Keratinocyte (primary cell): ENCODE results near the gene ERI2. TPM values are rescaled to one million over a fixed set of nuclear protein-coding genes. Genes with fewer than 3 reads are reported as not detected.
"Not testable (repeated sequence)": the region's sequence is repeated elsewhere in the genome, so short reads cannot be mapped to it uniquely, and the experiment has no call there.

ENCODE experiments used
- DNase-seq: peaks from one replicate; pipeline ENCODE4 v3.0.0-alpha.2; 2011; ENCODE audit warnings: low read depth, missing footprints, low spot score
- FAIRE-seq: peaks from 2 replicates; lab custom pipeline; 2011; peaks lifted over from hg19 to GRCh38; lab: Jason Lieb, UNC
- H2AFZ ChIP-seq: 2 replicates; pipeline ENCODE4 v1.6.0; 2012; ENCODE audit warnings: low read length, control low read depth, inconsistent platforms; ENCODE audit not compliant: control insufficient read depth
- H3K27ac ChIP-seq: 2 replicates; pipeline ENCODE4 v1.5.1; 2011; ENCODE audit warnings: low read length; ENCODE audit not compliant: control insufficient read depth, insufficient read depth
- H3K27me3 ChIP-seq: 3 replicates; pipeline ENCODE4 v1.6.0; 2011; ENCODE audit warnings: low read length; ENCODE audit not compliant: control insufficient read depth, insufficient read depth; ENCODE audit errors: extremely low read depth
- H3K36me3 ChIP-seq, 2 experiments: 2 replicates in 1 of 2; 3 replicates in 1 of 2; pipeline ENCODE4 v1.5.1; 2011; ENCODE audit warnings: low read length in 2 of 2, mild to moderate bottlenecking in 1 of 2; ENCODE audit not compliant: control insufficient read depth in 2 of 2, insufficient read depth in 2 of 2; ENCODE audit errors: extremely low read depth in 1 of 2
- H3K4me1 ChIP-seq: 3 replicates; pipeline ENCODE4 v1.5.1; 2011; ENCODE audit warnings: low read length; ENCODE audit not compliant: control insufficient read depth, insufficient read depth; ENCODE audit errors: extremely low read depth
- H3K4me2 ChIP-seq: 3 replicates; pipeline ENCODE4 v1.6.0; 2011; ENCODE audit warnings: low read depth, low read length; ENCODE audit not compliant: control insufficient read depth, insufficient read depth; ENCODE audit errors: extremely low read depth
- H3K4me3 ChIP-seq, 3 experiments: fragments of 200-600 bp in 1 of 3; sonication (generic) in 1 of 3; 2 replicates in 2 of 3; 3 replicates in 1 of 3; pipeline ENCODE4 v1.5.1; 2011 to 2016; ENCODE audit warnings: low read length in 3 of 3, mild to moderate bottlenecking in 3 of 3, control low read depth in 2 of 3, inconsistent platforms in 1 of 3, low read depth in 1 of 3, mixed read lengths in 1 of 3, mixed run types in 1 of 3, moderate library complexity in 1 of 3; ENCODE audit not compliant: control insufficient read depth in 2 of 3, insufficient read depth in 2 of 3; ENCODE audit errors: extremely low read depth in 1 of 3
- H3K79me2 ChIP-seq: 2 replicates; pipeline ENCODE4 v1.6.0; 2012; ENCODE audit warnings: low read length; ENCODE audit not compliant: control insufficient read depth, insufficient read depth
- H3K9ac ChIP-seq: 3 replicates; pipeline ENCODE4 v1.6.0; 2011; ENCODE audit warnings: low read length; ENCODE audit not compliant: control insufficient read depth, insufficient read depth; ENCODE audit errors: extremely low read depth
- H3K9me1 ChIP-seq: 3 replicates; pipeline ENCODE4 v1.6.0; 2011; ENCODE audit warnings: low read length; ENCODE audit not compliant: control insufficient read depth, insufficient read depth; ENCODE audit errors: extremely low read depth
- H3K9me3 ChIP-seq: 2 replicates; pipeline ENCODE4 v1.5.1; 2012; ENCODE audit warnings: low read depth, low read length; ENCODE audit not compliant: control insufficient read depth
- H4K20me1 ChIP-seq: 3 replicates; pipeline ENCODE4 v1.6.0; 2011; ENCODE audit warnings: low read length; ENCODE audit not compliant: control insufficient read depth, insufficient read depth; ENCODE audit errors: extremely low read depth
- CTCF ChIP-seq, 3 experiments: IDR thresholded peaks in 1 of 3; conservative IDR thresholded peaks in 1 of 3; optimal IDR thresholded peaks in 1 of 3; 2 replicates in 2 of 3; 3 replicates in 1 of 3; pipeline versions ENCODE3 to v1.5.1; 2011; ENCODE audit warnings: low read length in 3 of 3, mild to moderate bottlenecking in 3 of 3, moderate library complexity in 2 of 3, control low read depth in 1 of 3, inconsistent platforms in 1 of 3; ENCODE audit not compliant: insufficient read depth in 2 of 3; ENCODE audit errors: extremely low read depth in 1 of 3
- EZH2 ChIP-seq: IDR thresholded peaks from one replicate; pipeline ENCODE4 v1.6.1; 2012; ENCODE audit warnings: inconsistent platforms, mild to moderate bottlenecking, low read length, moderate library complexity
- dilution Hi-C: fragments of 300-500 bp; cut with MboI; formaldehyde crosslinking; loops from one replicate; pipeline ENCODE4 v1.7.0; 2020; ENCODE audit warnings: low sequenced_read_pairs; ENCODE audit not compliant: extremely low pct_ligation_motif_present
- polyA plus RNA-seq, 5 experiments: library from polyadenylated mRNA; depleted of rRNA in 3 of 5; stranded (reverse) in 3 of 5; stranded (forward) in 1 of 5; unstranded in 1 of 5; fragments of >200 nt; gene quantifications; 1 replicate in 1 of 5; 2 replicates in 3 of 5; 3 replicates in 1 of 5; pipeline versions ENCODE4 v1.2.1 to v1.2.3, GENCODE V29; 2011 to 2012; ENCODE audit warnings: missing spikeins in 2 of 5, low read depth in 1 of 5, low replicate concordance in 1 of 5

ERI2 gene
- polyA plus RNA-seq, 1 donor (not counting 4 experiments of a cell fraction or from before 2014, with no cell fraction given), result 19.5 TPM

- Histone ChIP-seq H3K9ac (no peak overlapping the region), H3K4me3 (no peak overlapping the region), H3K79me2 (no peaks in the 10 kb centered on the region), H4K20me1 (no peaks in the 10 kb centered on the region), H3K27me3 (no peaks in the 10 kb centered on the region), H3K4me2 (no peak overlapping the region), H3K4me1 (peaks cover 5% of the 10 kb centered on the region), H2AFZ (no peak overlapping the region), H3K9me1 (no peaks in the 10 kb centered on the region), H3K36me3 (no peaks in the 10 kb centered on the region), H3K9me3 (no peaks in the 10 kb centered on the region), H3K27ac (no peak overlapping the region)
- TF ChIP-seq CTCF (optimal IDR thresholded peaks at IDR 0.05 in 1 of 3, IDR thresholded peaks at IDR 0.05 in 1 of 3, conservative IDR thresholded peaks at IDR 0.05 in 1 of 3; ENCODE audit: extremely low read depth in 1 of 3, insufficient read depth in 2 of 3, low read length in 3 of 3) (no peak), EZH2 (no peak)
- no peak for DNase-seq
- dilution Hi-C loops, result no loop called here
- FAIRE-seq, result no peak
Measured at GRCh38 chr16:20761175-20761574, 45.1 kb downstream of the ERI2 start.

GRCh38 chr16:20760346-20760745, 45.9 kb downstream of the ERI2 start:
- Histone ChIP-seq H3K4me3 (no peak overlapping the region), H3K27me3 (no peaks in the 10 kb centered on the region), H3K9me3 (no peaks in the 10 kb centered on the region), H3K4me1 (peaks cover 5% of the 10 kb centered on the region), H3K4me2 (no peak overlapping the region), H3K27ac (no peak overlapping the region), H3K9me1 (no peaks in the 10 kb centered on the region), H2AFZ (no peak overlapping the region), H3K36me3 (no peaks in the 10 kb centered on the region), H3K9ac (no peak overlapping the region), H4K20me1 (no peaks in the 10 kb centered on the region), H3K79me2 (no peaks in the 10 kb centered on the region)
- dilution Hi-C loops, result no loop called here
- DNase-seq (no peak), FAIRE-seq (no peak)
- TF ChIP-seq CTCF (optimal IDR thresholded peaks at IDR 0.05 in 1 of 3, IDR thresholded peaks at IDR 0.05 in 1 of 3, conservative IDR thresholded peaks at IDR 0.05 in 1 of 3; ENCODE audit: extremely low read depth in 1 of 3, insufficient read depth in 2 of 3, low read length in 3 of 3) (no peak), EZH2 (no peak)

GRCh38 chr16:20755799-20756198, 50.5 kb downstream of the ERI2 start:
- H3K9ac ChIP-seq, H3K4me3 ChIP-seq, H2AFZ ChIP-seq, H3K4me1 ChIP-seq, H3K27me3 ChIP-seq, H3K9me1 ChIP-seq, H3K79me2 ChIP-seq, dilution Hi-C loops, H3K4me2 ChIP-seq, H3K27ac ChIP-seq, DNase-seq, H3K9me3 ChIP-seq, H3K36me3 ChIP-seq, FAIRE-seq, H4K20me1 ChIP-seq: not testable (repeated sequence)
